Type B pancreatic cell (in vitro differentiated cells): Measurements from ENCODE around the gene SLC25A23. TPM values are rescaled to one million over a fixed set of nuclear protein-coding genes. Genes with fewer than 3 reads are reported as not detected.

Source experiments
- DNase-seq: peaks from one replicate; pipeline ENCODE4 v3.0.0; 2021; ENCODE audit warnings: mixed read lengths; ENCODE audit not compliant: unreplicated experiment; ENCODE audit errors: extremely low spot score
- H3K27ac Mint-ChIP-seq: 2 replicates; pipeline ENCODE4 v1.8.0; 2021; ENCODE audit warnings: mild to moderate bottlenecking, mixed read lengths
- H3K27me3 Mint-ChIP-seq: 2 replicates; pipeline ENCODE4 v1.8.0; 2021; ENCODE audit warnings: mixed read lengths
- H3K36me3 Mint-ChIP-seq: 2 replicates; pipeline ENCODE4 v1.8.0; 2021; ENCODE audit warnings: mixed read lengths
- H3K4me1 Mint-ChIP-seq: one replicate; pipeline ENCODE4 v1.8.0; 2021; ENCODE audit warnings: mixed read lengths; ENCODE audit not compliant: unreplicated experiment
- H3K4me3 Mint-ChIP-seq: 2 replicates; pipeline ENCODE4 v1.8.0; 2021; ENCODE audit warnings: mild to moderate bottlenecking, mixed read lengths
- H3K9me3 Mint-ChIP-seq: 2 replicates; pipeline ENCODE4 v1.8.0; 2021; ENCODE audit warnings: mixed read lengths
- total RNA-seq: library from RNA; stranded (reverse); gene quantifications from 2 replicates; pipeline ENCODE4 v1.2.1, GENCODE V29; 2021; ENCODE audit warnings: low replicate concordance
- TF ChIP-seq, protein P1 (sequence below): fragments of 200-600 bp; sonication (generic); conservative IDR thresholded peaks from 2 replicates; pipeline ENCODE4 v1.5.0; 2021; ENCODE audit warnings: antibody characterized with exemption, mild to moderate bottlenecking

The SLC25A23 gene
- total RNA-seq, 1 donor from 2014 or later: 67.5 TPM

DNA sequence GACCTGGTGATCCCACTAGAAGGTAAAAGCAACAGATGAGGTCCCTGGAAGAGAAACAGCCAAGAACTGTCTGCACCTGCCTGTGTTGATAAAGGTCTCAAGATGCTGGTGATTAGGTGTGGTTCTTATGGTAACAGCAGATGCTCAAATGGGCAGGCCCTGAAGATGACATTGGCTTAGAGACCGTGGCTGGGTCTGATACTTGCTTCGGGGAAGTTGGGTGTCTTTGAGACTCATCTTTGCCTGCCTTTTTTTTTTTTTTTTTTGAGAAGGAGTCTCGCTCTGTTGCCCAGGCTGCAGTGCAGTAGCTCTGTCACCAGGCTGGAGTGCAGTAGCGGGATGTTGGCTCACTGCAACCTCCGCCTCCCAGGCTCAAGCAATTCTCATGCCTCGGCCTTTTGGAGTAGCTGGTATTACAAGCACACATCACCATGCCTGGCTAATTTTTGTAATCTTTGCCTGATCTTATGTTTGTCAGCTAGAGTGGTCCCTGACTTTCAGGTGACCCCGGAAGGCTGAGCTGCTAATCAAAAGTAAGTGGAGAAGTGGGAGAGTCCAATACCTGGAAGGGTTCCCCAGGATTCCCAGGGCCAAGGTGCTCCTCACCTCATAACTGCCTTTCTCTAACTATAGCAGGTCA is 7.9 kb downstream of the SLC25A23 start:
- TF ChIP-seq, protein P1, sequence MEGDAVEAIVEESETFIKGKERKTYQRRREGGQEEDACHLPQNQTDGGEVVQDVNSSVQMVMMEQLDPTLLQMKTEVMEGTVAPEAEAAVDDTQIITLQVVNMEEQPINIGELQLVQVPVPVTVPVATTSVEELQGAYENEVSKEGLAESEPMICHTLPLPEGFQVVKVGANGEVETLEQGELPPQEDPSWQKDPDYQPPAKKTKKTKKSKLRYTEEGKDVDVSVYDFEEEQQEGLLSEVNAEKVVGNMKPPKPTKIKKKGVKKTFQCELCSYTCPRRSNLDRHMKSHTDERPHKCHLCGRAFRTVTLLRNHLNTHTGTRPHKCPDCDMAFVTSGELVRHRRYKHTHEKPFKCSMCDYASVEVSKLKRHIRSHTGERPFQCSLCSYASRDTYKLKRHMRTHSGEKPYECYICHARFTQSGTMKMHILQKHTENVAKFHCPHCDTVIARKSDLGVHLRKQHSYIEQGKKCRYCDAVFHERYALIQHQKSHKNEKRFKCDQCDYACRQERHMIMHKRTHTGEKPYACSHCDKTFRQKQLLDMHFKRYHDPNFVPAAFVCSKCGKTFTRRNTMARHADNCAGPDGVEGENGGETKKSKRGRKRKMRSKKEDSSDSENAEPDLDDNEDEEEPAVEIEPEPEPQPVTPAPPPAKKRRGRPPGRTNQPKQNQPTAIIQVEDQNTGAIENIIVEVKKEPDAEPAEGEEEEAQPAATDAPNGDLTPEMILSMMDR: no peak
- H3K36me3 Mint-ChIP-seq: peaks cover 34% of the 10 kb centered on the region
- no peak overlapping the region for H3K4me3 Mint-ChIP-seq
- H3K27me3 Mint-ChIP-seq: no peaks in the 10 kb centered on the region
- DNase-seq: no peak
- no peak overlapping the region for H3K27ac Mint-ChIP-seq
- no peaks in the 10 kb centered on the region for H3K9me3 Mint-ChIP-seq
- H3K4me1 Mint-ChIP-seq: no peaks in the 10 kb centered on the region

DNA sequence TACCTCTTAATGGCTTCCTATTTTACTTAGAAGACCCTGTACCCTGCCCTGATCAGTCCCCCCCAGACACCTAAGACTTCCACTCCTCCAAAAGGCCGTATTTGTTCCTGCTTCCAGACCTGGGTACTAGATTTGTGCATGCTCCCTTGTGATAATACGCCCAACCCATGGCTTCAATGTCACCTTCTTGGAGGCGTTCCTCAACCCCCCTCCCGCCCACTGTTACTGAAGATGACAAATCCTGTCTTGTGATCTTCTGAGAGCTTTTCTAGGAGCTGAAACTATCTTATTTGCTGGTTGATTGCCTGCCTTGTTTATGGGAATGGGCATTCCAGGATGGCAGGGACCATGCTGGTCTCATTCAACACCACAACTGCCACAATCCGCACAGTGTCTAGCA is 9.4 kb downstream of the SLC25A23 start:
- no peak overlapping the region for H3K4me3 Mint-ChIP-seq

DNA sequence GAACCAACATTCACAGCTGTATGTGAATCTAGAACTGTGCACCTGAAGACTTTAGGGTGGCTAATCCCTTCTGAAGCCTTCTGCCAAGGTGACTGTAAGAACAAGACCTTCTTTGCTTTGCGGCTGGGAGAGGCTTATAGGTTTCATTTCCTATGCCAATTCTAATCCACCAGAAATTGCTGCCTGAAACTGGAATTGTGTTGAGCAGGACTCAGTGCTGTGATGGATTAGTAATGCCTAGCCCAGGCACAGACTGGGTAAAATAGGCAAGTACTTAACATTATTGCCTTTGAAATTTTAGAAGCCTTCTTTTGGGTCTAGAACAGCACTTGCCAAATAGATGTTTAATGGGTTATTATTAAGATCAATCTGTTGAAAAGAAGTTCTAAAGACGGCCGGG is 11.5 kb downstream of the SLC25A23 start:
- Mint-ChIP-seq H3K4me3 (no peak overlapping the region), H3K4me1 (no peaks in the 10 kb centered on the region), H3K36me3 (peaks cover 27% of the 10 kb centered on the region), H3K9me3 (no peaks in the 10 kb centered on the region), H3K27me3 (no peaks in the 10 kb centered on the region), H3K27ac (no peak overlapping the region)
- TF ChIP-seq, protein P1: no peak
- no peak for DNase-seq

More for the DNA sequence above, 9.4 kb downstream of the SLC25A23 start:
- H3K27me3 Mint-ChIP-seq: no peaks in the 10 kb centered on the region
- DNase-seq: no peak
- peaks cover 35% of the 10 kb centered on the region for H3K36me3 Mint-ChIP-seq
- H3K4me1 Mint-ChIP-seq: no peaks in the 10 kb centered on the region
- H3K27ac Mint-ChIP-seq: peak overlapping the region; percentile 22
- H3K9me3 Mint-ChIP-seq: no peaks in the 10 kb centered on the region
- TF ChIP-seq, protein P1: no peak

DNA sequence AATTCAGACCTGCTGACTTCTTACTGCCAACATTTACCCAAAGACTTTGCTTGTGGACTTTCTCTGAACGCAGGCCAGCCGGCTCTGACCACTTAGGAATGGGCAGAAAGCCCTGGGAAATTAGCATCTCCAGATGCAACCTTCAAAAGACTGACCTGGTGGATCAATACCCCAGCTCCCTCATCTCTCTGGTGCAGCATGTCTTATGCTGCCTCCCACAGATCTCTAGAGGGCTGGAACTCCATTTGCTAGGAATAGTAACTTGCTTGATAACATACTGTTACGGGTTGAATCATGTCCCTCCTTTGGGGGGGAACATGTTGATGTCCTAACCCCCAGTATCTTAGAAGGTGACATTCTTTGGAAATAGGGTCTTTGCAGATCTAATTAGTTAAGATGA is 13.1 kb downstream of the SLC25A23 start:
- TF ChIP-seq, protein P1: no peak
- no peak overlapping the region for H3K4me3 Mint-ChIP-seq
- peaks cover 19% of the 10 kb centered on the region for H3K36me3 Mint-ChIP-seq
- H3K9me3 Mint-ChIP-seq: no peaks in the 10 kb centered on the region
- no peak for DNase-seq
- no peak overlapping the region for H3K27ac Mint-ChIP-seq
- H3K4me1 Mint-ChIP-seq: no peaks in the 10 kb centered on the region
- no peaks in the 10 kb centered on the region for H3K27me3 Mint-ChIP-seq

DNA sequence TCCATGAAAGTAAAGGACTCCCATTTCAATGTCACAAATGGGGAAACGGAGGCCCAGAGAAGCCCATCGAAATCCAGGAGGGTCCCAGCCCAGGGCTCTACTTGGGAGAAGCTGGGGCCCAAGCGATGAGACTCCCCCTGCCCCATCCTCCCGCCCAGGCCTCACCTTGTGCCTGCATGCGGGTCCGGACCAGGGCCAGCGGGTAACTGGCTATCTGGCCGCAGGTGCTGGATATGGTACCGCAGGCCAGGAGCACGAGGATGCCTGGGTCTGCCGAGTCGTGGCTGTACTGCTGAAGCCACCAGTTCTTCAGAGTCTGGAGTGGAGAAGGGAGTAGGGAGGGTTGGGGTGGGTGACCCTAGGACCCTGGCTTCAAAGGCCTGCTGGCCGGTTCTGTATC is 15.6 kb downstream of the SLC25A23 start:
- Mint-ChIP-seq H3K27ac (no peak overlapping the region), H3K4me3 (no peak overlapping the region), H3K27me3 (no peaks in the 10 kb centered on the region), H3K36me3 (peaks cover 21% of the 10 kb centered on the region), H3K9me3 (no peaks in the 10 kb centered on the region), H3K4me1 (no peaks in the 10 kb centered on the region)
- no peak for DNase-seq
- TF ChIP-seq, protein P1: no peak
